BLaER1 treated with 17β-estradiol and CSF1 and Interleukin-3, amounts not matched to agents 10 nM and 100 nM (cell line): ENCODE data around the gene NRROS.
A peak's percentile ranks its signal among the peaks of the same experiment; 100 is the strongest.

Source experiments
- H3K27ac ChIP-seq, 11 experiments: shearing (Covaris generic); formaldehyde crosslinking; 2 replicates each; pipeline ENCODE4 v1.8.1; 2022
- H3K27me3 ChIP-seq, 11 experiments: shearing (Covaris generic); formaldehyde crosslinking; 2 replicates each; pipeline ENCODE4 v1.8.1; 2022
- H3K36me3 ChIP-seq, 11 experiments: shearing (Covaris generic); formaldehyde crosslinking; 2 replicates each; pipeline ENCODE4 v1.8.1; 2022
- H3K4me1 ChIP-seq, 10 experiments: shearing (Covaris generic); formaldehyde crosslinking; 2 replicates each; pipeline ENCODE4 v1.8.1; 2022
- H3K4me2 ChIP-seq, 11 experiments: shearing (Covaris generic); formaldehyde crosslinking; 2 replicates each; pipeline ENCODE4 v1.8.1; 2022
- H3K4me3 ChIP-seq, 10 experiments: shearing (Covaris generic); formaldehyde crosslinking; 2 replicates each; pipeline ENCODE4 v1.8.1; 2022
- H3K9ac ChIP-seq, 11 experiments: shearing (Covaris generic); formaldehyde crosslinking; 2 replicates each; pipeline ENCODE4 v1.8.1; 2022
- H3K9me3 ChIP-seq, 11 experiments: shearing (Covaris generic); formaldehyde crosslinking; replicated peaks in 1 of 11; 2 replicates each; pipeline ENCODE4 v1.8.1; 2022
- H4K20me1 ChIP-seq, 11 experiments: shearing (Covaris generic); formaldehyde crosslinking; 2 replicates each; pipeline ENCODE4 v1.8.1; 2022
- Cebpa-rat ChIP-seq, 11 experiments: shearing (Covaris generic); IDR thresholded peaks; 2 replicates each; pipeline ENCODE4 v1.8.1; 2022

Gene NRROS

GRCh38 chr3:196646666-196647216 lies 7.2 kb downstream of the NRROS start:
- Histone ChIP-seq H3K9me3 (no peaks in the 10 kb centered on the region), H3K9ac (peak overlapping the region in 6 of 11 experiments; percentile 4 to 90 (median 20); a peak in 8 of 22 replicates), H3K4me1 (peaks cover 86 to 100% (median 98%) of the 10 kb centered on the region in 10 experiments), H3K4me3 (peak overlapping the region in 2 of 10 experiments; percentile 1 to 78; a peak in 2 of 20 replicates), H3K27ac (peak overlapping the region in 9 of 11 experiments; percentile 8 to 94 (median 48); a peak in 15 of 22 replicates), H4K20me1 (peaks cover 76 to 100% (median 96%) of the 10 kb centered on the region in 11 experiments), H3K4me2 (peak overlapping the region; percentile 44 to 100 (median 96); a peak in 19 of 22 replicates), H3K27me3 (no peaks in the 10 kb centered on the region), H3K36me3 (peaks cover 56 to 93% (median 75%) of the 10 kb centered on the region in 11 experiments)
- TF ChIP-seq Cebpa-rat (IDR thresholded peaks at IDR 0.05), result no peak

DNA sequence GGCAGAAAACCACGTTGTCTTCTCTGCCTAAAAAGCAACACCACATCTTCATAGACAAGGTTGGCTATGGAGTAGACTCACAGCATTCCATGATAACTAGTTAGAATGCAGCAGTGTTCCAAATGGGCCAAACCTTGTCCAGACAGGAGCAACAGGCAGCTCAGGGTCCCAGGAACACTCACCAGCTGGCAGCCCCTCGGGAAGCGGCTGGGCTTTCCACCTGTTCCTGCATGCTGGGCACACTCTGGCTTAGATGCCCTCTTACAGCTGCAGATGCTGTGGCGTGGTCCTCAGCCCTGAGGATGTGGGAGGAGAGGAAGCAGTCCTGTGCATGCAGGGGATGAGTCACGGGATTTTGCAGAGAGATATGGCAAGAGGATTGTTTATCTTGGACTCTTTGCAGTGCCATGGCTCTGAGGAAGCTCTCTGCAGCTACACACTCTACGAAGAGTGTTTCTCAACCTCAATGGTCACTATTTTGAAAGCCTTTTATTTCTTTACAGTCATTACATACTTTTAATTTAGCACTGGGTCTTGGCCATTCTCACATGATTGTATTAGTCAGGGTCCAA lies 11.3 kb downstream of the NRROS start:
- no peaks in the 10 kb centered on the region for H3K27me3 ChIP-seq
- no peaks in the 10 kb centered on the region for H3K9me3 ChIP-seq
- H3K27ac ChIP-seq, result peak overlapping the region; percentile 8 to 81 (median 69)
- H3K4me1 ChIP-seq, result peaks cover 95 to 100% (median 99%) of the 10 kb centered on the region in 10 experiments
- peak overlapping the region; percentile 57 to 100 (median 88) for H3K4me2 ChIP-seq
- peaks cover 66 to 97% (median 86%) of the 10 kb centered on the region in 11 experiments for H3K36me3 ChIP-seq
- H4K20me1 ChIP-seq, result peaks cover 80 to 100% (median 94%) of the 10 kb centered on the region in 11 experiments
- no peak; a peak in 1 of 22 replicates for TF ChIP-seq Cebpa-rat (IDR thresholded peaks at IDR 0.05)
- H3K4me3 ChIP-seq, result 0 out of 20 replicates have a peak overlapping the region, but pooled peaks of 1 of the 10 experiments have one; percentile 40
- H3K9ac ChIP-seq, result peak overlapping the region in 9 of 11 experiments; percentile 2 to 69 (median 48); a peak in 13 of 22 replicates

DNA sequence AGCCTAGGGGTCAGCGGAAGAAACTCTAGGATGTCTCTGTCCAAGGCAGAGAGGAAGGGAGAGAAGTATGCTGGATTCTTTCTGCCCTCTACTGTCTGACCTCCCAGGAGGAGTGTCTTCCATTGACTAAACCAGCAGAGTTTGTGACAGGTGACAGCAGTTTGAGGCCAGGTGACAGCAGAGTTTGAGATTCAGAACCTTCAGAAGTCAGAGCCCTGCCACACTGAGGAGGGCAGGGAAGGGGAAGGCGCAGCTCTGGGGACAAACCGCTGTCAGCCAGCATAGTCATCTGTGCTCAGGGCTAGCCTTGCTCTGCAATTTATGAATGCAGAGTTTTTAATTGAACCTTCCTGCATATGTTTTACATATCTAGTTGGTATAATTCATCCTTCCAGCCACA lies 12.3 kb downstream of the NRROS start:
- TF ChIP-seq Cebpa-rat (IDR thresholded peaks at IDR 0.05), result no peak
- H3K4me1 ChIP-seq, result peaks cover 91 to 100% (median 97%) of the 10 kb centered on the region in 10 experiments
- H3K36me3 ChIP-seq, result peaks cover 66 to 97% (median 86%) of the 10 kb centered on the region in 11 experiments
- peak overlapping the region; percentile 8 to 81 (median 69) for H3K27ac ChIP-seq
- no peaks in the 10 kb centered on the region for H3K9me3 ChIP-seq
- H3K4me3 ChIP-seq, result peak overlapping the region in 1 of 10 experiments; percentile 2; a peak in 1 of 20 replicates
- peak overlapping the region in 10 of 11 experiments; percentile 0 to 69 (median 40); a peak in 12 of 22 replicates for H3K9ac ChIP-seq
- peaks cover 70 to 100% (median 90%) of the 10 kb centered on the region in 11 experiments for H4K20me1 ChIP-seq
- no peaks in the 10 kb centered on the region for H3K27me3 ChIP-seq
- peak overlapping the region; percentile 57 to 100 (median 88) for H3K4me2 ChIP-seq

DNA sequence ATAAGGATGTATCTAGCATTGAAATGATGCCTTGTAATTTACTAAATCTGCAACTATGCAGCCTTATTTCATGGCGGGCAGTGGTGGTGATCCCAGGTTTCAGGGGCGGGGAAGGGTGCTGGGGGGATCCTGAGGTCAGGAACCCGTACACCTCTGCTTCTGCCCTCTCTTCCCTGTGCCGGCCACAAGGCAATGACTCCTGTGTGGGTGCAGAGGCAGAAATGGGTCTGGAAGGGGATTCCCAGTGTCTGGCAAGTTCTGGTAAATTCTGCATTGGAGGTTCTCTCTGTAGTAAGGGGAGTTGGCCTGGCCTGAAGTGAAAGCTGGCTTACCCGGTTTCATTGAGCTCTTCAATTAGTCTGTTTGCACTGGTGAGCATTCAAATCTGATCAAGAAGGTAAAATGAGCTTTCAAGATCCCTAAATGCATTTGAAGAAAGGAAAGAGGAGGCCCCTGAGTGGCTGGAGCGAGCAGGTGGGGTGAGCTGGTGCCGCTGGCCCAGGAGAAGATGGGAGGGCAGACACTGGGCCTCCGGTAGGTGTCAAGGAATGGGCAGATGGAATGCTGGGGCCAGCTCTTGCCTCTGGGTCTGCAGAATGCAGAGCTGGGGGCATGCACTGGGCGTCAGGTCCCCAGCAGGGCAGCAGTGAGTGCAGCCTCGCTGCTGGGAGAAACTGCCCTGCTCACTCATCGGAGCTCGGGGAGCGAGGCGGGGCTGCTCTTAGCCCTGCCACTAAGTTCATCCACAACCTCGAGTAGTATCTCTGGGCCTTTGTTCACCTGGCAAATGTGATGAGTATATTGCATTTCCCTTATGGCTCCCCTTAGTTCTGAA lies 13.7 kb downstream of the NRROS start:
- no peaks in the 10 kb centered on the region for H3K27me3 ChIP-seq
- peaks cover 68 to 97% (median 86%) of the 10 kb centered on the region in 11 experiments for H3K36me3 ChIP-seq
- H3K4me2 ChIP-seq, result peak overlapping the region; percentile 57 to 100 (median 88)
- H3K4me3 ChIP-seq, result peak overlapping the region in 5 of 10 experiments; percentile 11 to 36 (median 19); a peak in 6 of 20 replicates
- peaks cover 68 to 100% (median 77%) of the 10 kb centered on the region in 11 experiments for H4K20me1 ChIP-seq
- peak overlapping the region; percentile 15 to 69 (median 58); a peak in 20 of 22 replicates for H3K9ac ChIP-seq
- no peaks in the 10 kb centered on the region for H3K9me3 ChIP-seq
- H3K4me1 ChIP-seq, result peaks cover 82 to 94% (median 85%) of the 10 kb centered on the region in 10 experiments
- no peak for TF ChIP-seq Cebpa-rat (IDR thresholded peaks at IDR 0.05)
- peak overlapping the region; percentile 45 to 81 (median 71); a peak in 19 of 22 replicates for H3K27ac ChIP-seq

GRCh38 chr3:196654006-196654734 lies 14.7 kb downstream of the NRROS start:
- H3K4me1 ChIP-seq, result peaks cover 72 to 84% (median 75%) of the 10 kb centered on the region in 10 experiments
- no peak for TF ChIP-seq Cebpa-rat (IDR thresholded peaks at IDR 0.05)
- peak overlapping the region; percentile 45 to 81 (median 71); a peak in 21 of 22 replicates for H3K27ac ChIP-seq
- H4K20me1 ChIP-seq, result peaks cover 58 to 100% (median 72%) of the 10 kb centered on the region in 11 experiments
- H3K36me3 ChIP-seq, result peaks cover 73 to 97% (median 86%) of the 10 kb centered on the region in 11 experiments
- H3K9ac ChIP-seq, result peak overlapping the region; percentile 12 to 69 (median 57); a peak in 19 of 22 replicates
- peak overlapping the region in 8 of 10 experiments; percentile 4 to 36 (median 20); a peak in 10 of 20 replicates for H3K4me3 ChIP-seq
- no peaks in the 10 kb centered on the region for H3K27me3 ChIP-seq
- H3K9me3 ChIP-seq, result no peaks in the 10 kb centered on the region
- H3K4me2 ChIP-seq, result peak overlapping the region; percentile 57 to 100 (median 88)

DNA sequence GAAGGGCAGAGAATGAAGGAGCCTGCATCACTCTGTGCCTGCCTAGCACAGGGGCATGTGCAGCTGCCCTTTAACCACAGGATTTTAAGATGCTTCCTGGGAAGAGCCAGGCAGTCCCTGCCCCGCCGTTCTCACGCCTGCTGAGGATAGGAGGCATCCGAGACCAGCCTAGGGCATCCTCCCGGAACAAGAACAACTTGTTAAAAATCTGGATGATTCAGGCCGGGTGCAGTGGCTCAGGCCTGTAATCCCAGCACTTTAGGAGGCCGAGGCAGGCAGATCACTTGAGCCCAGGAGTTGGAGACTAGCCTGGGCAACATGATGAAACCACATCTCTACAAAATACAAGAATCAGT lies 15.2 kb downstream of the NRROS start:
- Histone ChIP-seq H3K36me3 (peaks cover 77 to 100% (median 90%) of the 10 kb centered on the region in 11 experiments), H3K4me3 (peak overlapping the region in 3 of 10 experiments; percentile 20 to 36 (median 35); a peak in 5 of 20 replicates), H3K27me3 (no peaks in the 10 kb centered on the region), H3K27ac (peak overlapping the region; percentile 45 to 81 (median 71); a peak in 19 of 22 replicates), H4K20me1 (peaks cover 55 to 100% (median 72%) of the 10 kb centered on the region in 11 experiments), H3K4me2 (peak overlapping the region; percentile 57 to 100 (median 88)), H3K9me3 (no peaks in the 10 kb centered on the region), H3K9ac (peak overlapping the region in 10 of 11 experiments; percentile 12 to 69 (median 58); a peak in 18 of 22 replicates), H3K4me1 (peaks cover 66 to 81% (median 70%) of the 10 kb centered on the region in 10 experiments)
- no peak for TF ChIP-seq Cebpa-rat (IDR thresholded peaks at IDR 0.05)

DNA sequence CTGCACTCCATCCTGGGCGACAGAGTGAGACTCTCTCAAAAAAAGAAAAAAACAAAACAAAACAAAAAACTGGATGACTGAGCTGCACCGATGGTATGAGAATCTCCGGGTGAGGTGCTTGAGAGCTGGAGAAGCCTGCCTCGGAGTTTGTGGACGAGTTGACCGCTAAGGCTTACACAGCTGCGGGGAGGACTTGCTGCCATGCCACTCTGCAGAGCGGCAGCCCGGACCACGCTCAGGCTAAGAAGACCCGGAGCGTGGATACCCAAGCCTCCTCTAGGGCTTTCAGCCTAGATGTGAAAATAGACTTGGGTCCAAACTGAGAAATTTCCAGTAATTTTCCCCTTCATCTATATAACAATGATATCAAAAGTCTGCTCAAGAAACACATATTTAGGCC lies 16.0 kb downstream of the NRROS start:
- no peaks in the 10 kb centered on the region for H3K27me3 ChIP-seq
- no peaks in the 10 kb centered on the region for H3K9me3 ChIP-seq
- peak overlapping the region in 5 of 11 experiments; percentile 79 to 100 (median 98); a peak in 7 of 22 replicates for H3K4me2 ChIP-seq
- H3K36me3 ChIP-seq, result peaks cover 85 to 100% (median 92%) of the 10 kb centered on the region in 11 experiments
- H3K9ac ChIP-seq, result peak overlapping the region in 2 of 11 experiments; percentile 15 to 34; a peak in 2 of 22 replicates
- no peak for TF ChIP-seq Cebpa-rat (IDR thresholded peaks at IDR 0.05)
- H4K20me1 ChIP-seq, result peaks cover 55 to 100% (median 72%) of the 10 kb centered on the region in 11 experiments
- no peak overlapping the region for H3K4me3 ChIP-seq
- H3K27ac ChIP-seq, result peak overlapping the region in 3 of 11 experiments; percentile 15 to 71 (median 27); a peak in 5 of 22 replicates
- H3K4me1 ChIP-seq, result peaks cover 58 to 80% (median 62%) of the 10 kb centered on the region in 10 experiments
